ENCODE measurements around the gene VSTM2L. TPM values are rescaled to one million over a fixed set of nuclear protein-coding genes. Genes with fewer than 3 reads are reported as not detected.
A peak's percentile ranks its signal among the peaks of the same experiment; 100 is the strongest.
"Not testable (repeated sequence)": the region's sequence is repeated elsewhere in the genome, so short reads cannot be mapped to it uniquely, and the experiment has no call there.

VSTM2L gene, protein sequence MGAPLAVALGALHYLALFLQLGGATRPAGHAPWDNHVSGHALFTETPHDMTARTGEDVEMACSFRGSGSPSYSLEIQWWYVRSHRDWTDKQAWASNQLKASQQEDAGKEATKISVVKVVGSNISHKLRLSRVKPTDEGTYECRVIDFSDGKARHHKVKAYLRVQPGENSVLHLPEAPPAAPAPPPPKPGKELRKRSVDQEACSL
- 6.8 to 24.5 TPM (median 7.3 TPM) in 3 replicates for total RNA-seq
- long read RNA-seq, partial matches to known transcripts: 0 of 1 reads
- long read RNA-seq, other reads (novel, unspliced or antisense): 0 of 1 reads

- Mint-ChIP-seq H3K27me3 (ENCODE audit: low read depth) (peaks cover 11% of the 10 kb centered on the region), H3K4me3 (ENCODE audit: unreplicated experiment) (peak within 1 kb of the TSS; percentile 83), H3K4me1 (ENCODE audit: low read depth) (peaks cover 49% of the 10 kb centered on the region), H3K27ac (ENCODE audit: unreplicated experiment) (peak within 1 kb of the TSS; percentile 51), H3K36me3 (ENCODE audit: low read depth) (no peaks in the 10 kb centered on the region), H3K9me3 (ENCODE audit: low read depth) (no peaks in the 10 kb centered on the region)
- DNase-seq (ENCODE audit: low spot score): no peak
- TF ChIP-seq, protein P1, sequence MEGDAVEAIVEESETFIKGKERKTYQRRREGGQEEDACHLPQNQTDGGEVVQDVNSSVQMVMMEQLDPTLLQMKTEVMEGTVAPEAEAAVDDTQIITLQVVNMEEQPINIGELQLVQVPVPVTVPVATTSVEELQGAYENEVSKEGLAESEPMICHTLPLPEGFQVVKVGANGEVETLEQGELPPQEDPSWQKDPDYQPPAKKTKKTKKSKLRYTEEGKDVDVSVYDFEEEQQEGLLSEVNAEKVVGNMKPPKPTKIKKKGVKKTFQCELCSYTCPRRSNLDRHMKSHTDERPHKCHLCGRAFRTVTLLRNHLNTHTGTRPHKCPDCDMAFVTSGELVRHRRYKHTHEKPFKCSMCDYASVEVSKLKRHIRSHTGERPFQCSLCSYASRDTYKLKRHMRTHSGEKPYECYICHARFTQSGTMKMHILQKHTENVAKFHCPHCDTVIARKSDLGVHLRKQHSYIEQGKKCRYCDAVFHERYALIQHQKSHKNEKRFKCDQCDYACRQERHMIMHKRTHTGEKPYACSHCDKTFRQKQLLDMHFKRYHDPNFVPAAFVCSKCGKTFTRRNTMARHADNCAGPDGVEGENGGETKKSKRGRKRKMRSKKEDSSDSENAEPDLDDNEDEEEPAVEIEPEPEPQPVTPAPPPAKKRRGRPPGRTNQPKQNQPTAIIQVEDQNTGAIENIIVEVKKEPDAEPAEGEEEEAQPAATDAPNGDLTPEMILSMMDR (IDR thresholded peaks at IDR 0.05): peak; percentile 27
Measured at GRCh38 chr20:37902504-37903313, at the start of gene VSTM2L. Gene VSTM2L, plus strand, starts transcription at chr20:37903127. Its CDS starts 224 bp downstream, at chr20:37903351.

DNA sequence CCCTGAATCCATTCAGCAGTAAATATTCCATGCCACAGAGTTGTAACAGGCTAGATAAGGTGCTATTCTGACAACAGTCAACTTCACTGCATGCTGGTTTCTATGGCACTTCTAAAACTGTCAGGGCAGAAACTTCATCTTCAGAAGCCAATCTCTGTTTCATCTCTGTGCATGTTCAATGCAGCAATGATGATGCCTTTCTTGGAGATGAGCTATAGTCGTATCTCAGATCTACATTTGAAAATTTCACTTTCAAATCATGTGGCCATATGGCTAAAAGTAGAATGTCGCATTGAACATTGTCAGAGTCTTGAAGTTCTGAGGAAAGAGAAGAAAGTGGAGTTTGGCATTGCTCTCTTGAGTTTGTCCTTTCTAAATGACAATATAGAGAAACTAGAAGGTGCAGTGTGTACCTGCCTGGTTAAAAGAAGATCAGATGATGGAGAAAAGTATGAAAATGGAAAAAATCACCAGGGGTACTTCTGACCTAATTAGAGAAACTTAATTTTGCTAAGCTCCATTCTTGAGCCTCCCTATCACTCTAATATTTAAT, 49.0 kb upstream of the VSTM2L start:
- no peak overlapping the region for H3K27ac Mint-ChIP-seq (ENCODE audit: unreplicated experiment)
- H3K9me3 Mint-ChIP-seq (ENCODE audit: low read depth): no peaks in the 10 kb centered on the region
- DNase-seq (ENCODE audit: low spot score): no peak
- peaks cover 8% of the 10 kb centered on the region for H3K36me3 Mint-ChIP-seq (ENCODE audit: low read depth)
- H3K27me3 Mint-ChIP-seq (ENCODE audit: low read depth): no peaks in the 10 kb centered on the region
- H3K4me1 Mint-ChIP-seq (ENCODE audit: low read depth): peaks cover 6% of the 10 kb centered on the region
- TF ChIP-seq, protein P1 (IDR thresholded peaks at IDR 0.05): no peak
- H3K4me3 Mint-ChIP-seq (ENCODE audit: unreplicated experiment): no peak overlapping the region

DNA sequence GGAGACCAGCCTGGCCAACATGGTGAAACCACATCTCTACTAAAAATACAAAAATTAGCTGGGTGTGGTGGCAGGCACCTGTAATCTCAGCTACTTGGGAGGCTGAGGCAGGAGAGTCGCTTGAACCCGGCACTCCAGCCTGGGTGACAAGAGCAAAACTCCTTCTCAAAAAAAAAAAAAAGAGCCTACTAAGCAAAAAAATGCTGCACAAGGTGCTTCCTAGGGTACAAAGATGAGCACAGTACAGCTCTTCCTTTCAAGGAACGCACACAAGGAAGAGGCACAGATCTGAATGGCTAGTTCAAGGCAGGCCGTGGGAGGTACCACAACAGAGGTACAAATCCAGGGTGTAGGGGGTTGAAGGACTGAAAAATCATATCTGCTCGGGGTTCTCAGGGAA, 46.9 kb upstream of the VSTM2L start:
- DNase-seq (ENCODE audit: low spot score); H3K9me3 Mint-ChIP-seq (ENCODE audit: low read depth): not testable (repeated sequence)

GRCh38 chr20:37856932-37857660, 45.8 kb upstream of the VSTM2L start:
- H3K36me3 Mint-ChIP-seq (ENCODE audit: low read depth): peaks cover 17% of the 10 kb centered on the region
- TF ChIP-seq, protein P1 (IDR thresholded peaks at IDR 0.05): no peak
- no peak for DNase-seq (ENCODE audit: low spot score)

More for the DNA sequence above, 46.9 kb upstream of the VSTM2L start:
- peaks cover 11% of the 10 kb centered on the region for H3K36me3 Mint-ChIP-seq (ENCODE audit: low read depth)
- not testable (repeated sequence) for H3K27me3 Mint-ChIP-seq (ENCODE audit: low read depth); H3K27ac Mint-ChIP-seq (ENCODE audit: unreplicated experiment); H3K4me3 Mint-ChIP-seq (ENCODE audit: unreplicated experiment); H3K4me1 Mint-ChIP-seq (ENCODE audit: low read depth)

GRCh38 chr20:37859406-37860171, 43.3 kb upstream of the VSTM2L start:
- Mint-ChIP-seq H3K4me3 (ENCODE audit: unreplicated experiment) (no peak overlapping the region), H3K4me1 (ENCODE audit: low read depth) (peaks cover 6% of the 10 kb centered on the region), H3K9me3 (ENCODE audit: low read depth) (no peaks in the 10 kb centered on the region), H3K36me3 (ENCODE audit: low read depth) (peaks cover 29% of the 10 kb centered on the region), H3K27me3 (ENCODE audit: low read depth) (no peaks in the 10 kb centered on the region), H3K27ac (ENCODE audit: unreplicated experiment) (no peak overlapping the region)
- TF ChIP-seq, protein P1 (IDR thresholded peaks at IDR 0.05): no peak
- DNase-seq (ENCODE audit: low spot score): no peak

More at GRCh38 chr20:37856932-37857660, 45.8 kb upstream of the VSTM2L start:
- Mint-ChIP-seq H3K27me3 (ENCODE audit: low read depth) (no peaks in the 10 kb centered on the region), H3K27ac (ENCODE audit: unreplicated experiment) (peak overlapping the region; percentile 43), H3K4me3 (ENCODE audit: unreplicated experiment) (no peak overlapping the region), H3K9me3 (ENCODE audit: low read depth) (no peaks in the 10 kb centered on the region), H3K4me1 (ENCODE audit: low read depth) (peaks cover 6% of the 10 kb centered on the region)
